PC-9 (cell line): ENCODE results near the gene CADPS2.

Source experiments
- EZH2 ChIP-seq: fragments of 200-600 bp; sonication (generic); IDR thresholded peaks from 2 replicates; pipeline ENCODE4 v1.8.0; 2017; ENCODE audit warnings: antibody characterized with exemption, low read depth
- TF ChIP-seq, protein P1 (sequence below): fragments of 200-600 bp; sonication (generic); conservative IDR thresholded peaks from 2 replicates; pipeline ENCODE4 v1.6.1; 2017; ENCODE audit warnings: mixed run types, antibody characterized with exemption, mild to moderate bottlenecking, moderate library complexity

DNA sequence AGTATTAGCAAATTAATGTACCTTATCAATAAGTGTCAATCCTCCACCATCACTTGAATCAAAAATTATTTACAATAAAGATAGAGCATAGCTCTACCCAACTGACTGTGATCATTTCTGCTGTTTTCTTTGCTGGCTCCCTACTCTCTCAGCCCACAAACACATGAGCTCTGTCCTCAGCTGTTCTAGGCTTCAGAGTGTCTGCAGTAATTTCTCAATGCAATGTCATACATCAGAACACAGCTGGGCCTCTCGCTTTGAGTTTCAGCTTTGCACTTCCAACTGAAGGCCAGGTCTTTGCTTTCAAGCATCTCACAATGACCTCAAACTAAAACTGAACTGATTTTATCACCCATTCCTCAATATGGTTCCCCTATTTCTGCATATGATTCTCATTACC lies 243.0 kb downstream of the CADPS2 start:
- TF ChIP-seq, protein P1, sequence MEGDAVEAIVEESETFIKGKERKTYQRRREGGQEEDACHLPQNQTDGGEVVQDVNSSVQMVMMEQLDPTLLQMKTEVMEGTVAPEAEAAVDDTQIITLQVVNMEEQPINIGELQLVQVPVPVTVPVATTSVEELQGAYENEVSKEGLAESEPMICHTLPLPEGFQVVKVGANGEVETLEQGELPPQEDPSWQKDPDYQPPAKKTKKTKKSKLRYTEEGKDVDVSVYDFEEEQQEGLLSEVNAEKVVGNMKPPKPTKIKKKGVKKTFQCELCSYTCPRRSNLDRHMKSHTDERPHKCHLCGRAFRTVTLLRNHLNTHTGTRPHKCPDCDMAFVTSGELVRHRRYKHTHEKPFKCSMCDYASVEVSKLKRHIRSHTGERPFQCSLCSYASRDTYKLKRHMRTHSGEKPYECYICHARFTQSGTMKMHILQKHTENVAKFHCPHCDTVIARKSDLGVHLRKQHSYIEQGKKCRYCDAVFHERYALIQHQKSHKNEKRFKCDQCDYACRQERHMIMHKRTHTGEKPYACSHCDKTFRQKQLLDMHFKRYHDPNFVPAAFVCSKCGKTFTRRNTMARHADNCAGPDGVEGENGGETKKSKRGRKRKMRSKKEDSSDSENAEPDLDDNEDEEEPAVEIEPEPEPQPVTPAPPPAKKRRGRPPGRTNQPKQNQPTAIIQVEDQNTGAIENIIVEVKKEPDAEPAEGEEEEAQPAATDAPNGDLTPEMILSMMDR = no peak
- TF ChIP-seq EZH2 = no peak
